Mucosa of descending colon (tissue), 3 donors: ENCODE results near the gene ACOX2. TPM values are rescaled to one million over a fixed set of nuclear protein-coding genes. Genes with fewer than 3 reads are reported as not detected.

Experiments
- ATAC-seq: fragments of 200-7000 bp; cut with Tn5 transposase; one replicate; pipeline ENCODE4 v1.9.1; 2020; ENCODE audit warnings: mild to moderate bottlenecking, moderate library complexity
- DNase-seq, 3 donors: peaks; one replicate each; pipeline ENCODE4 v3.0.0-alpha.2; 2020
- H3K36me3 ChIP-seq: fragments of 200-600 bp; one replicate; pipeline ENCODE4 v1.8.0; 2021; ENCODE audit warnings: low read depth, mild to moderate bottlenecking
- H3K4me1 ChIP-seq: fragments of 200-600 bp; one replicate; pipeline ENCODE4 v1.8.0; 2021; ENCODE audit warnings: low read depth, mild to moderate bottlenecking
- H3K4me3 ChIP-seq: fragments of 200-600 bp; one replicate; pipeline ENCODE4 v1.8.0; 2021; ENCODE audit warnings: mild to moderate bottlenecking
- H3K9me3 ChIP-seq: fragments of 200-600 bp; one replicate; pipeline ENCODE4 v1.8.0; 2021; ENCODE audit warnings: mild to moderate bottlenecking
- CTCF ChIP-seq: fragments of 200-600 bp; IDR thresholded peaks from one replicate; pipeline ENCODE4 v1.8.0; 2022; ENCODE audit warnings: antibody characterized with exemption, mild to moderate bottlenecking
- intact Hi-C, 2 donors: fragments of 100-400 bp; cut with DNase I in 1 of 2; cut with micrococcal nuclease in 1 of 2; formaldehyde crosslinking; loops; one replicate each; pipeline versions ENCODE4 v1.11.0 to v1.11.1; 2022; cut with DNase I, micrococcal nuclease
- total RNA-seq, 3 donors: library from RNA; stranded (reverse); fragmentation: NEBNext Ultra II Directional in 2 of 3; extraction: Animal tissue kit (Norgen Biotek cat#: 25700) in 2 of 3; gene quantifications; one replicate each; pipeline versions ENCODE4 v1.2.1 to v1.2.4, GENCODE V29; 2021 to 2023
- donor health status: DM: no; HTN: no; CAD: no; lungs with moderate emphysema.
- donor health status: DM: no; HTN: no; CAD: no.
- donor health status: DM: no; HTN: yes; CAD: no.

Gene ACOX2
- total RNA-seq, 3 donors from 2014 or later: 34.8 to 51.2 (median 48.9) TPM

DNA sequence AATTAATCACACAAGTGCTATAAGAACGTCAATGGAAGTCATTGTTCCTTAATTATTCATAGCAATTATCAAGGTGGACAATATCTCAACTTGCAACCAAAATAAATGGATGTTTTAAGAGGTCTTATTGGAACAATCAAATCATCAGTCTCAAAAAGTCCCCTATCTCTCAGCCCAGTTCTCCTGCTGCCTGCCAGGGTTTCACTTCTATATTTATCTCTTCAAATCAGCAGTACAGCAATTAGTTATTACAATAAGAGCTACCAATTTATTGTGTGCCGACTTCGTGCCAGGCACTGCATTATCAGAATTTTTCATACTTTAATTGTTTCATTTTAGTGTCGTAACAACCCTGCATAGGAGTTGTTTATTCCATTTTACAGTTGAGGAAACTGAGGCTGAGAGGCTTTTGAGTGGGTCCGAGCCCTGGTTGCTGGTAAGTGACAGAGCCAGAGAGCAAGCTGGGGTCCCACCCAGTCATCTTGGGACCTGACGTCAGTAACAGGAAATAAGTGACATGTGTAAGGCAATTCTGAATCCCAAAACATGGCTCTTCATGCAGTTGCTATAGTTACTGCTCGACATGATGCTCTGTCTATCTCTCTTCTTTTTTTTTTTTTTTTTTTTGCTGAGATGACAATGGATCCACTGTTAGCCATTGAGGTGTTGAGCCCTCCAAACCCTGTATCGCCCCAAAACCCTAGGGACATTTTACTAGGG, 53.9 kb downstream of the ACOX2 start:
- intact Hi-C loops: no loop called here
- TF ChIP-seq CTCF: no peak
- no peaks in the 10 kb centered on the region for H3K9me3 ChIP-seq
- no peak for ATAC-seq
- H3K4me1 ChIP-seq: no peaks in the 10 kb centered on the region
- no peak overlapping the region for H3K4me3 ChIP-seq
- no peaks in the 10 kb centered on the region for H3K36me3 ChIP-seq
- DNase-seq: no peak

- no peaks in the 10 kb centered on the region for H3K9me3 ChIP-seq
- H3K36me3 ChIP-seq: no peaks in the 10 kb centered on the region
- no peaks in the 10 kb centered on the region for H3K4me1 ChIP-seq
- intact Hi-C loops: no loop called here
- no peak for TF ChIP-seq CTCF
- ATAC-seq (no peak), DNase-seq (no peak)
- no peak overlapping the region for H3K4me3 ChIP-seq
Observed at GRCh38 chr3:58480309-58480708, 56.7 kb downstream of the ACOX2 start.

DNA sequence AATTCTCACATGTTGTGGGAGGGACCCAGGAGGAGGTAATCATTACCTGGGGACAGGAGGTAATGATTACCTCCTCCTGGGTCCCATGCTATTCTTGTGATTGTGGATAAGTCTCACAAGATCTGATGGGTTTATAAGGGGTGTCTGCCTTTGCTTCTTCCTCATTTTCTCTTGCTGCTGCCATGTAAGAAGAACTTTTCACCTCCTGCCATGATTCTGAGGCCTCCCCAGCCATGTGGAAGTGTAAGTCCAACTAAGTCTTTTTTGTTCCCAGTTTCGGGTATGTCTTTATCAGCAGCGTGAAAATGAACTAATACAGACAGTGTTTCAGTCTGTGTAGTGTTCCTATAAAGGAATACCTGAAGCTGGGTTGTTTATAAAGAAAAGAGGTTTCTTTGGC, 58.2 kb downstream of the ACOX2 start:
- Histone ChIP-seq H3K4me3 (no peak overlapping the region), H3K36me3 (no peaks in the 10 kb centered on the region), H3K4me1 (no peaks in the 10 kb centered on the region), H3K9me3 (no peaks in the 10 kb centered on the region)
- TF ChIP-seq CTCF: no peak
- intact Hi-C loops: no loop called here
- ATAC-seq (no peak), DNase-seq (no peak)

DNA sequence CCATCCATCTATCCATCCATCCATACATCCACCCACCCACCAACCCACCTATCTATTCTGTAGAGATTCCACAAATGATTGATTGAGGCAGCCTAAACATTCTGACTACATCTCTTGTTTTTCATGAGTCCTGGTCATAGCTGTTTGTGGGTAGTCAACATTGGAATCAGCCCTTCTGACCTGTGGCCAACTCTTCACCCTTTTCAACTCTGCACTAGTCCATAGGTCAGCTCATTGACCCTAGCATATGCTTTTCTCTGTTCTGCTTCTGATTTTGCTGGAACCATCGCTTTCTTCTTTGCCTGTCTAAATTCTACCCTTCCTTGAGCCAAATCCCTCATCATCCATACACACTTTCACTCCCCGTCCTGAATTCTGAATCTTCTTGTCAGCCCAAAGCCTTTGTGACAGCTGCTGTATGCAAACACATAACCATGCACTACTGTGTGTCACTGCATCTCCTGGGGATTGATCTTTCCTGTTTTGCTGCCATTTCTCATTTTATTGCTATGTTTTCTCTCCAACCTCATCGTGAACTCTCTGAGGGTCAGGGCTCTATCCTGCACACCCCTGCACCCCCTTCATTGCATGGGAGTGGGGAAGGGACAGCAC, 61.9 kb downstream of the ACOX2 start:
- no peak for TF ChIP-seq CTCF
- H3K36me3 ChIP-seq: no peaks in the 10 kb centered on the region
- no peak for DNase-seq
- intact Hi-C loops: no loop called here
- H3K4me1 ChIP-seq: peaks cover 17% of the 10 kb centered on the region
- no peak for ATAC-seq
- no peak overlapping the region for H3K4me3 ChIP-seq
- H3K9me3 ChIP-seq: no peaks in the 10 kb centered on the region

GRCh38 chr3:58474348-58474911, 62.6 kb downstream of the ACOX2 start:
- intact Hi-C loops: no loop called here
- Histone ChIP-seq H3K4me3 (no peak overlapping the region), H3K4me1 (peaks cover 17% of the 10 kb centered on the region), H3K36me3 (no peaks in the 10 kb centered on the region), H3K9me3 (no peaks in the 10 kb centered on the region)
- ATAC-seq (peak; percentile 49), DNase-seq (peak in 1 of 3 donors; percentile 23)
- TF ChIP-seq CTCF: no peak
